ENCODE measurements around the gene HIVEP1.

HIVEP1 gene

DNA sequence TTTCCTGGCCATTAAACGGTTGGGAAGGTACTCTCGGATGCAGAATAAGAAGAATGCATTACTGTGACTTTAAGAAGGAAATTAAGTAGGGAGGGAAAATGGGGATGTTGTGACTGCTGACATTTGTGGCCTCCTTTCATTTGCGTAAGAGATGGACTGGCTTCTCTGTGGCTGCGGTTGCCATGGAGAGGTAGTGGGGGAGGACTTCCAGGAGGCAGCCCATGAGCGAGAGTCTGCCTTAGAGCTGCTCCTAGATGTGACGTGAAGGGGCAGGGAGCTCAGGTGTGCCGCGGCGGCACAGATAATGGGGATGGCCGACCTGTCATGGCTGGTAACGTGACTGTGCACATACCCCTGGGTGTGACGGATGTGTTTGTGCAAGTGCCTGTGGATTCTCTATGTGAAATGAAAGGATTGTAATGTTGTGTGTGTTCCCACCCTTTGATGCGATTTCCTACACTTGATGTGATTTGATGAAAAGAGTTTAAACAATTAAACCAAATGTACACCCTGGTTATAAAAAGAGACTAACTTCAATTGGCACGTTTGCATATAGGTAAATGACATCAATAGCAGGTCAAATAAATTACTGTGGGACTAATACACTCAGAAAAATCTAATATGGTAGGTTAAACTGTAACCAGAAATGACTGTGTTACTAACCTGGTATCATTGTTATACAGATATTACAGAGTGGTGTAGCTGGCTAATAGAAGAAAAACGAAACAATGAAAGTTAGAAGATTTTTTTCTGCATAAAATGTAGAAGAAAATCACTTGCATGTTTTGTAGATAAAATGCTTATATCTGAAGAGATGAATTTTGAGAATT, 48.9 kb downstream of the HIVEP1 start:
- Histone ChIP-seq H3K9ac (ENCODE audit: low read depth, low read length) (no peak overlapping the region), H3K27me3 (ENCODE audit: control insufficient read depth, insufficient read depth, low read length) (no peaks in the 10 kb centered on the region), H3K4me2 (ENCODE audit: low read length) (no peak overlapping the region), H3K4me1 (ENCODE audit: control insufficient read depth, insufficient read depth, low read length) (peaks cover 3% of the 10 kb centered on the region), H3K36me3 (ENCODE audit: insufficient read depth, low read length) (no peaks in the 10 kb centered on the region), H3K4me3 (ENCODE audit: low read length) (no peak overlapping the region), H3K9me3 (replicated peaks; ENCODE audit: low read length) (no peaks in the 10 kb centered on the region)

DNA sequence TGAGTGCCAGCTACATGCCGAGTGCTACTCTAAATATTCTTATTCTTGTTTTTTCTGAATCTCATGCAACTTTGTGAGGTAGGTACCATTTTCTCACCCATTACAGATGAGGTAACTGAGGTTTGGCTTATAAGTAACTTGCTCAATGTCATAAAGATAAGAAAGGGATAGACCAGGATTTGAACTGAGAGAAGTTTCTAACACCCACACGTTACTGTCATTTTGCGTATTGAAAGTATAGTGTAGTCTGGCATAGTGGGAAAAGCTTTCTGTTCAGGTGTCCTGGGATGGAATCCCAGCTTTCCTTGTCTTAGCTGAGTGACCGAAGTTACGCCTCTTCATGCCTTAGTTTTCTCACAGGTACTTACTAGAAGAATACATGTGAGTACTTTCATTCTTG, 50.5 kb downstream of the HIVEP1 start:
- Histone ChIP-seq H3K9ac (ENCODE audit: low read depth, low read length) (no peak overlapping the region), H3K4me2 (ENCODE audit: low read length) (no peak overlapping the region), H3K9me3 (replicated peaks; ENCODE audit: low read length) (no peaks in the 10 kb centered on the region), H3K4me1 (ENCODE audit: control insufficient read depth, insufficient read depth, low read length) (peaks cover 11% of the 10 kb centered on the region), H3K36me3 (ENCODE audit: insufficient read depth, low read length) (no peaks in the 10 kb centered on the region), H3K4me3 (ENCODE audit: low read length) (no peak overlapping the region), H3K27me3 (ENCODE audit: control insufficient read depth, insufficient read depth, low read length) (no peaks in the 10 kb centered on the region)

DNA sequence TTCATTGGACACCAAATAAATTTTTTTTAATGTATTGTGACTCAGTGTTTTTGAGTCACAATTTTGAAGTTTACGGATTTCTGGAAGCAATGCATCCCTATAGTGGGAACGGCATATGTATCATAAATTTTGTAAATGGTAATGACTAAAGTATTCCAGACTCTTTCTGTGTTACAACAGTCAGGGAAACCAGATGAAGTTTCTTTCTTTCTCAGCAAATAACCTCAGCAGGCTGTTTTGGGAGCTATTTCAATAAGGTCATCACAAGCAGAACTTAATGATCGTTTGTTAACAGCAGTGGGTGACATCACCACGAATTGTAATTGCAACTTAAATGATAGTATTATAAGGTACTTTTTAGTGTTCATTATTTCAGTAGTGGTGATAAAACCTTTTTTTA, 52.0 kb downstream of the HIVEP1 start:
- H3K27me3 ChIP-seq (ENCODE audit: control insufficient read depth, insufficient read depth, low read length): no peaks in the 10 kb centered on the region
- no peaks in the 10 kb centered on the region for H3K9me3 ChIP-seq (replicated peaks; ENCODE audit: low read length)

DNA sequence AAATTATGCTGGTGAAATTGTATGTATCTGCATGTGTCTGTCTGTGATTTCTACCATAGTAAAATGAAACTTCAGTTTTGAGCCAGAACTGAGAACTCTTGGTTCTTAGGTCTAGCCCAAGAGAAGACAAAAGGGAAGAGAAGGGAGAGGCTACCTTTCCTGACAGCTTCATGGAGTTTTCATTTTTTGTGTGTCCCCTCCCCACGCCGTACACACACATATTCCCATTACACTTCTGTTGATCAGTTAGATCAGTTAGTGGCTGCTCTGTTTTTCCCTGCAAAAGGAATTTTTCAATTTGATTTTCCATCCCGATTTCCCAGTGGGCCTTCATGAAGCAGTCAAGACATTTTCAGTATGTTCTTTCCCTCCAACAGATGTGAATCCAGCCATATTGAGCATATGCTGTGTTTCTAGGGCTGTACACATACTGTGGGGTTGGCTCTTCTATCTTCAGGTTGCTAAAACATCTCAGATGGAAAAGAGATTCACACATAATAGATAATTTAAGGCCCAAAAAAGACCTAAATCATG, 52.5 kb downstream of the HIVEP1 start:
- no peaks in the 10 kb centered on the region for H3K27me3 ChIP-seq (ENCODE audit: control insufficient read depth, insufficient read depth, low read length)
- H3K4me1 ChIP-seq (ENCODE audit: control insufficient read depth, insufficient read depth, low read length): peaks cover 11% of the 10 kb centered on the region
- H3K4me2 ChIP-seq (ENCODE audit: low read length): no peak overlapping the region
- no peak overlapping the region for H3K9ac ChIP-seq (ENCODE audit: low read depth, low read length)
- H3K9me3 ChIP-seq (replicated peaks; ENCODE audit: low read length): no peaks in the 10 kb centered on the region
- no peak overlapping the region for H3K4me3 ChIP-seq (ENCODE audit: low read length)
- no peaks in the 10 kb centered on the region for H3K36me3 ChIP-seq (ENCODE audit: insufficient read depth, low read length)

More for the DNA sequence above, 52.0 kb downstream of the HIVEP1 start:
- no peak overlapping the region for H3K9ac ChIP-seq (ENCODE audit: low read depth, low read length)
- H3K4me1 ChIP-seq (ENCODE audit: control insufficient read depth, insufficient read depth, low read length): peaks cover 11% of the 10 kb centered on the region
- no peaks in the 10 kb centered on the region for H3K36me3 ChIP-seq (ENCODE audit: insufficient read depth, low read length)
- H3K4me2 ChIP-seq (ENCODE audit: low read length): no peak overlapping the region
- H3K4me3 ChIP-seq (ENCODE audit: low read length): no peak overlapping the region

DNA sequence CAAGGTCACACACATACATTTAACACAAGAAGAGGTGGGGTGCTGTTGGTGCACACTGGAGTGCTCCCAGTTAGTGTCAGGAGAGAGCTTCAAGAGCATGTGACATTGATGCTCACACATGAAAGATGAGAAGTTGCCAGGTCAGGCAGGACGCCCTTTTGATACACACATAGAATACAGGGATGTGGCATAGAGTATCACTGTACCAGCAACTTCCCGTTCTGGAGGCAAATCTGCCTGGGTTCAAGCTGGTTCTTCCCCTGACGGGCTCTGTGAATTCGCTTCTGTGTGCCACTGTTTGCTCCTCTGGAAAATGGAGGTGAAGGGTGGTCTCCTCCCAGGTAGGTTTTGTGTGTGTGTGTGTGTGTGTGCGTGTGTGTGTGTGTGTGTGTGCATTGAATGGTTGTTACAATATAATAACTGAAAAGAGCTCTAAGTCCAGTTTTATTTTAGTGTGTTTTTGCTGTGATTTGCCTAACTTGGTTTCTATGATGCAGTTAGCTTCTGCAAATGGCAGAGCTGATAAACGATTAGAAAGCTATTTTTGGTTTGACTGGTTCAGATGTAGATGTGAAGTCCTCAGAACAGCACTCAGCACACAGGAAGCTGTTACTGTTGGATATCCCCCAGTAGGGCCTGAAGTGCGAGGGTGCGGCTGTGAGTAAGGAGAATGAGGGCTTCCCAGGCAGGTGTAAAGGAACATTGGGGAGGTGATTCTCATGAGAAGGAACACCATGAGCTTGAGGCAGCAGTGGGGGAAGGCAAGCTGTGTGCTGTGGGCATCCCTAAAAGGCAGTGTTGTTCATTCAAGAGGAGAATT, 53.4 kb downstream of the HIVEP1 start:
- Histone ChIP-seq H3K9me3 (replicated peaks; ENCODE audit: low read length) (no peaks in the 10 kb centered on the region), H3K27me3 (ENCODE audit: control insufficient read depth, insufficient read depth, low read length) (no peaks in the 10 kb centered on the region), H3K9ac (ENCODE audit: low read depth, low read length) (no peak overlapping the region), H3K4me3 (ENCODE audit: low read length) (no peak overlapping the region), H3K4me1 (ENCODE audit: control insufficient read depth, insufficient read depth, low read length) (peaks cover 11% of the 10 kb centered on the region), H3K36me3 (ENCODE audit: insufficient read depth, low read length) (no peaks in the 10 kb centered on the region), H3K4me2 (ENCODE audit: low read length) (no peak overlapping the region)

DNA sequence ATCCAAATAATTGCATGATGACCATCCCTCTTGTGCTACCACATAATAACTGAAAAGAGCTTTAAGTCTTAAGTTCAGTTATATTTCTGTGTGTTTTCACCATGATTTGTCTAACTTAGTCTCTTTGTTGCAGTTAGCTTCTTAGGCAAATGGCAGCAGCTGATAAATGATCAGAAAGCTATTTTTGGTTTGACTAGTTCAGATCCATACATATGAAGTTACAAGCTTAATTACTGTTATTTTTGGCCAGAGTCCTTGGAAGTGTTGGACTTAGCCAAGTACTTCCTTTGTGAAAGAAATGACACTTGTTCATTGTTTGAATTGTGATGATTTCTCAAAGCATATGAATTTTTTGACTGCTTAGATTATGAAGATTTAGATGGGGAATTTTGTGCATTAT, 54.2 kb downstream of the HIVEP1 start:
- H3K4me2 ChIP-seq (ENCODE audit: low read length): no peak overlapping the region
- H3K9ac ChIP-seq (ENCODE audit: low read depth, low read length): no peak overlapping the region

DNA sequence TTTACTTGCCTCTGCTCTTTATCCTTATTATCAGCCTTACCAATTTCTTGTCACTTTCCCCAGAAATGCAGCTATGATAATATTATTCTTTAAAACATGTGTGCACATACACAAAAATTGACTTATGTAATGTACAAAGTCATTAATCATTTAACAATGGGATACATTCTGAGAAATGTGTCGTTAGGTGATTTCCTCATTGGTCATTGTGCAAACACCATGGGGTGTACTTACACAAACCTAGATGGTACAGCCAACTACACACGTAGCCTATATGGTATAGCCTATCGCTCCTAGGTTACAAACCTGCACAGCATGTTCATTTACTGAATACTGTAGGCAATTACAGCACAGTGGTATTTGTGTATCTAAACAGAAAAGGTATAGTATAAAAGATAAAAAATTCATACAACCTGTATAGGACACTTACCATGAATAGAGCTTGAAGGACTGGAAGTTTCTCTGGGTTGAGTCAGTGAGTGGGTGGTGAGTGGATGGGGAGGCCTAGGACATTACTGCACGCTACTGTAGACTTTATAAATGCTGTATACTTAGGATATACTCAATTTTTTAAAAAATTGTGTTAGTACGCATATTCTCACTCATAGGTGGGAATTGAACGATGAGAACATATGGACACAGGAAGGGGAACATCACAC, 56.9 kb downstream of the HIVEP1 start:
- H3K36me3 ChIP-seq (ENCODE audit: insufficient read depth, low read length): no peaks in the 10 kb centered on the region
- H3K9me3 ChIP-seq (replicated peaks; ENCODE audit: low read length): no peaks in the 10 kb centered on the region
- no peak overlapping the region for H3K4me3 ChIP-seq (ENCODE audit: low read length)
- peaks cover 14% of the 10 kb centered on the region for H3K4me1 ChIP-seq (ENCODE audit: control insufficient read depth, insufficient read depth, low read length)
- H3K9ac ChIP-seq (ENCODE audit: low read depth, low read length): no peak overlapping the region
- H3K27me3 ChIP-seq (ENCODE audit: control insufficient read depth, insufficient read depth, low read length): no peaks in the 10 kb centered on the region
- H3K4me2 ChIP-seq (ENCODE audit: low read length): no peak overlapping the region

More for the DNA sequence above, 54.2 kb downstream of the HIVEP1 start:
- Histone ChIP-seq H3K27me3 (ENCODE audit: control insufficient read depth, insufficient read depth, low read length) (no peaks in the 10 kb centered on the region), H3K4me3 (ENCODE audit: low read length) (no peak overlapping the region), H3K4me1 (ENCODE audit: control insufficient read depth, insufficient read depth, low read length) (peaks cover 14% of the 10 kb centered on the region), H3K36me3 (ENCODE audit: insufficient read depth, low read length) (no peaks in the 10 kb centered on the region), H3K9me3 (replicated peaks; ENCODE audit: low read length) (no peaks in the 10 kb centered on the region)

DNA sequence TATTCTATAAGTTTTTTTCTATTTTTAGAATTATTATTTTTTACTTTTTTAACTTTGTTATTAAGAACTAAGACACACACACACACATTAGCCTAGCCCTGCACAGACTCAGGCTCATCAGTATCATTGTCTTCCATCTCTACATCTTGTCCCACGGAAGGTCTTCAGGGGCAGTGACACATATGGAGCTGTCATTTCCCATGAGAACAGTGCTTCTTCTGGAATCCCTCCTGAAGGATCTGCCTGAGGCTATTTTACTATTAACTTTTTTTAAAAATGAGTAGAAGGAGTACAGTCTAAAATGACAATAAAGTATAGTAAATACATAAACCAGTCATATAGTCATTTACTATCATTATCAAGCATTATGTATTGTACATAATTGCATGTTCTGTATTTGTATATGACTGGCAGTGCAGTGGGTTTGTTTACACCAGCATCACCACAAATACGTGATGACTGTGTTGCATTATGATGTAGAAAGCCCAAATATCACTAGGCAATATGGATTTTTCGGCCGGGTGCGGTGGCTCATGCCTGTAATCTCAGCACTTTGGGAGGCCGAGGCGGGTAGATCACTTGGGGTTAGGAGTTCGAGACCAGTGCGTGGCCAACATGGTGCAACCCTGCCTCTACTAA, 57.9 kb downstream of the HIVEP1 start:
- Histone ChIP-seq H3K27me3 (ENCODE audit: control insufficient read depth, insufficient read depth, low read length) (no peaks in the 10 kb centered on the region), H3K4me3 (ENCODE audit: low read length) (no peak overlapping the region), H3K36me3 (ENCODE audit: insufficient read depth, low read length) (no peaks in the 10 kb centered on the region), H3K4me1 (ENCODE audit: control insufficient read depth, insufficient read depth, low read length) (peaks cover 14% of the 10 kb centered on the region), H3K9ac (ENCODE audit: low read depth, low read length) (no peak overlapping the region), H3K4me2 (ENCODE audit: low read length) (no peak overlapping the region), H3K9me3 (replicated peaks; ENCODE audit: low read length) (no peaks in the 10 kb centered on the region)

DNA sequence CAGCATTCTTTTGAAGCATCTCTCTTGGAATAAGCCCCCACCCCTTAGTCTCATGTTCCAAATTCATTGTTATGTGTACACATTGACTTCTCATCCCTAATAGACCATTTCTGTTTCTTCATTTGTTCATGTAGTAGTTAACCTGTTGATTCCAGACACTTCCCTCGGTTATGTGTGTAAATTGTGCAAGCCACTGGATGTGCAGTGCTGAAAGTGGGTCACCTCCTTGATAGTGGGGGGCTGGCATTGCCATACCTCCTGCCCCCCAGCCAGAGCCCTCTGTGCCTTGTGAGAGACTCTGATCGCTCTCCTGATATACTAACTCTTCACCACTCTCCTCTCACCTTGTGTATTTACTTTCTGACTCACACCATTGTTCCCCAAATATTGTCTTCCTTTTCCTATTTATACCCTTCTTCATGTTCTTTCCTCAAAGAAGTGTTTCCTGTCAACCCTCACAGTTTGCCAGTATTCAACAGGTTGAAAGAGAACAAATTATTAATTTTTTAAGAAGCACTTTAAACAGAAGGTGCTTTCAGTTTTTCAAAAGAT, 59.0 kb downstream of the HIVEP1 start:
- Histone ChIP-seq H3K9ac (ENCODE audit: low read depth, low read length) (no peak overlapping the region), H3K4me2 (ENCODE audit: low read length) (no peak overlapping the region), H3K4me1 (ENCODE audit: control insufficient read depth, insufficient read depth, low read length) (peaks cover 10% of the 10 kb centered on the region), H3K4me3 (ENCODE audit: low read length) (no peak overlapping the region), H3K36me3 (ENCODE audit: insufficient read depth, low read length) (no peaks in the 10 kb centered on the region), H3K27me3 (ENCODE audit: control insufficient read depth, insufficient read depth, low read length) (no peaks in the 10 kb centered on the region), H3K9me3 (replicated peaks; ENCODE audit: low read length) (no peaks in the 10 kb centered on the region)

DNA sequence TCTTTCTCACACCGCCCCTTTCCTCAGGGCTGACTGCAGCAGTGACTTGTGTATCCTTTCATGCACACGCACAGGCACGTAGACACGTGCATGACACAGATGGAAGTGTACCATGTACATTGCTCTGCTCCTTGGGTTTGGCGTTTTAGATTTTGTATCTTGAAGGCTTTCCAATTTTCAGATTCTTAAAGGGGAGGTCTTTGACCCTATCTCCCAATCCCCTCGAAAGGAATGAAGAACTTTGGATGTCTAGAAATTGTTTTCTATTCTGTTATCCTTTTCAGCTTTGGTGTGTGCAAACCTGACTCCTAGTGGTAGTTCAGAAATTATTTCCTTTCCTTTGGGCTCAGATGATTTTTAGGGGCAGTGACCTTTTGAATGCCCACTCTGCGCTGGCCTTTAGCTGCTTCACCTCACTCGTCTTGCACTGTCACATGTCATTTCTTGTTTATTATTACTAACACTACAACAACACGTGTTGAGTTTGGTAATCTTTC, 63.0 kb downstream of the HIVEP1 start:
- H3K4me2 ChIP-seq (ENCODE audit: low read length): no peak overlapping the region

More for the DNA sequence above, 63.0 kb downstream of the HIVEP1 start:
- H3K9me3 ChIP-seq (replicated peaks; ENCODE audit: low read length): no peaks in the 10 kb centered on the region
- H3K27me3 ChIP-seq (ENCODE audit: control insufficient read depth, insufficient read depth, low read length): no peaks in the 10 kb centered on the region
- H3K36me3 ChIP-seq (ENCODE audit: insufficient read depth, low read length): no peaks in the 10 kb centered on the region
- H3K9ac ChIP-seq (ENCODE audit: low read depth, low read length): no peak overlapping the region
- no peak overlapping the region for H3K4me3 ChIP-seq (ENCODE audit: low read length)
- peaks cover 8% of the 10 kb centered on the region for H3K4me1 ChIP-seq (ENCODE audit: control insufficient read depth, insufficient read depth, low read length)

Data from skeletal muscle satellite cell (primary cell).